Neural progenitor cell (in vitro differentiated cells): ENCODE measurements around the gene C6orf136. TPM values are rescaled to one million over a fixed set of nuclear protein-coding genes. Genes with fewer than 3 reads are reported as not detected.
"Not testable (repeated sequence)": the region's sequence is repeated elsewhere in the genome, so short reads cannot be mapped to it uniquely, and the experiment has no call there.

Source experiments
- DNase-seq: peaks from one replicate; pipeline ENCODE4 v3.0.0-alpha.2; 2016; ENCODE audit warnings: low spot score
- H2AFZ ChIP-seq: fragments of 200-600 bp; sonication (generic); replicated peaks from 2 replicates; pipeline ENCODE4 v1.6.1; 2016; ENCODE audit warnings: antibody characterized with exemption
- H3F3A ChIP-seq: fragments of 200-600 bp; sonication (generic); 2 replicates; pipeline ENCODE4 v1.6.1; 2016; ENCODE audit warnings: antibody characterized with exemption, low read depth
- H3K27ac ChIP-seq: fragments of 200-600 bp; sonication (generic); 2 replicates; pipeline ENCODE4 v1.5.1; 2016; ENCODE audit warnings: mild to moderate bottlenecking
- H3K27me3 ChIP-seq: fragments of 200-600 bp; sonication (generic); 2 replicates; pipeline ENCODE4 v1.6.1; 2016; ENCODE audit warnings: mild to moderate bottlenecking, moderate library complexity
- H3K36me3 ChIP-seq: fragments of 200-600 bp; sonication (generic); 2 replicates; pipeline ENCODE4 v1.5.1; 2016
- H3K4me1 ChIP-seq: fragments of 200-600 bp; sonication (generic); 2 replicates; pipeline ENCODE4 v1.6.1; 2016; ENCODE audit warnings: mixed run types
- H3K4me2 ChIP-seq: fragments of 200-600 bp; sonication (generic); 2 replicates; pipeline ENCODE4 v1.6.1; 2016
- H3K4me3 ChIP-seq: fragments of 200-600 bp; sonication (generic); 2 replicates; pipeline ENCODE4 v1.5.1; 2016
- H3K79me2 ChIP-seq: fragments of 200-600 bp; sonication (generic); 2 replicates; pipeline ENCODE4 v1.6.1; 2016; ENCODE audit warnings: low read depth
- H3K9ac ChIP-seq: fragments of 200-600 bp; sonication (generic); 2 replicates; pipeline ENCODE4 v1.6.1; 2016
- H3K9me3 ChIP-seq: fragments of 200-600 bp; sonication (generic); 2 replicates; pipeline ENCODE4 v1.5.1; 2016; ENCODE audit warnings: low read depth
- H4K20me1 ChIP-seq: fragments of 200-600 bp; sonication (generic); 2 replicates; pipeline ENCODE4 v1.6.1; 2016; ENCODE audit warnings: low read depth
- H3K27ac Mint-ChIP-seq: 3 replicates; pipeline ENCODE4 v1.8.0; 2021; ENCODE audit warnings: mixed read lengths
- H3K27me3 Mint-ChIP-seq: 2 replicates; pipeline ENCODE4 v1.8.0; 2022; ENCODE audit warnings: low read depth, mild to moderate bottlenecking, inconsistent platforms, moderate library complexity, mixed read lengths; ENCODE audit not compliant: insufficient read depth
- H3K36me3 Mint-ChIP-seq: 3 replicates; pipeline ENCODE4 v1.8.0; 2021; ENCODE audit warnings: mixed read lengths
- H3K4me1 Mint-ChIP-seq: 3 replicates; pipeline ENCODE4 v1.8.0; 2021; ENCODE audit warnings: mixed read lengths
- H3K4me3 Mint-ChIP-seq: 3 replicates; pipeline ENCODE4 v1.8.0; 2021; ENCODE audit warnings: mild to moderate bottlenecking, moderate library complexity, mixed read lengths
- H3K9me3 Mint-ChIP-seq: 3 replicates; pipeline ENCODE4 v1.8.0; 2020; ENCODE audit warnings: mixed read lengths
- CTCF ChIP-seq: fragments of 200-600 bp; sonication (generic); IDR thresholded peaks from 2 replicates; pipeline ENCODE4 v1.5.1; 2017; ENCODE audit warnings: antibody characterized with exemption, mild to moderate bottlenecking
- EZH2 ChIP-seq: fragments of 200-600 bp; sonication (generic); IDR thresholded peaks from 2 replicates; pipeline ENCODE4 v1.6.1; 2017; ENCODE audit warnings: antibody characterized with exemption, mild to moderate bottlenecking, moderate library complexity
- EZH2phosphoT487 ChIP-seq: fragments of 200-600 bp; sonication (generic); IDR thresholded peaks from 2 replicates; pipeline ENCODE4 v1.6.1; 2017; ENCODE audit warnings: antibody characterized with exemption
- total RNA-seq: library from RNA; depleted of rRNA; stranded (reverse); fragments of >200 nt; gene quantifications from 2 replicates; pipeline ENCODE4 v1.2.3, GENCODE V29; 2015; ENCODE audit warnings: low replicate concordance

The C6orf136 gene
- total RNA-seq, 1 donor from 2014 or later: 3.7 TPM

- H4K20me1 ChIP-seq: no peaks in the 10 kb centered on the region
- H2AFZ ChIP-seq: no peak overlapping the region
- no peaks in the 10 kb centered on the region for H3F3A ChIP-seq
- Mint-ChIP-seq H3K9me3 (no peaks in the 10 kb centered on the region), H3K27ac (no peak overlapping the region), H3K36me3 (peaks cover 35% of the 10 kb centered on the region), H3K4me3 (no peak overlapping the region), H3K4me1 (no peaks in the 10 kb centered on the region), H3K27me3 (no peaks in the 10 kb centered on the region)
- no peak overlapping the region for H3K27ac ChIP-seq
- H3K9ac ChIP-seq: no peak overlapping the region
- H3K4me2 ChIP-seq: no peak overlapping the region
- H3K27me3 ChIP-seq: no peaks in the 10 kb centered on the region
- no peaks in the 10 kb centered on the region for H3K9me3 ChIP-seq
- DNase-seq: no peak
- TF ChIP-seq EZH2: no peak
- no peak for TF ChIP-seq EZH2phosphoT487
- no peak for TF ChIP-seq CTCF
- H3K4me3 ChIP-seq: no peak overlapping the region
- H3K4me1 ChIP-seq: no peaks in the 10 kb centered on the region
- no peaks in the 10 kb centered on the region for H3K79me2 ChIP-seq
- no peaks in the 10 kb centered on the region for H3K36me3 ChIP-seq
These were observed 8.8 kb downstream of the C6orf136 start for GRCh38 chr6:30655743-30656094.

- Mint-ChIP-seq H3K9me3 (no peaks in the 10 kb centered on the region), H3K27ac (no peak overlapping the region), H3K27me3 (peaks cover 3% of the 10 kb centered on the region), H3K36me3 (peaks cover 30% of the 10 kb centered on the region), H3K4me3 (no peak overlapping the region), H3K4me1 (no peaks in the 10 kb centered on the region)
- no peak for TF ChIP-seq EZH2phosphoT487
- TF ChIP-seq EZH2: no peak
- TF ChIP-seq CTCF: no peak
- Histone ChIP-seq H3K4me3 (no peak overlapping the region), H4K20me1 (no peaks in the 10 kb centered on the region), H3K4me1 (no peaks in the 10 kb centered on the region), H2AFZ (no peak overlapping the region), H3K79me2 (no peaks in the 10 kb centered on the region), H3K27me3 (no peaks in the 10 kb centered on the region), H3K36me3 (no peaks in the 10 kb centered on the region), H3K27ac (no peak overlapping the region), H3K9me3 (no peaks in the 10 kb centered on the region), H3K4me2 (no peak overlapping the region), H3K9ac (no peak overlapping the region), H3F3A (no peaks in the 10 kb centered on the region)
- DNase-seq: no peak
These were observed 9.6 kb downstream of the C6orf136 start for GRCh38 chr6:30656513-30656912.

- H3K9ac ChIP-seq: no peak overlapping the region
- no peaks in the 10 kb centered on the region for H3K4me1 ChIP-seq
- no peaks in the 10 kb centered on the region for H3K27me3 ChIP-seq
- Mint-ChIP-seq H3K27ac (no peak overlapping the region), H3K4me3 (no peak overlapping the region), H3K4me1 (no peaks in the 10 kb centered on the region), H3K9me3 (no peaks in the 10 kb centered on the region), H3K36me3 (peaks cover 32% of the 10 kb centered on the region), H3K27me3 (peaks cover 6% of the 10 kb centered on the region)
- no peak overlapping the region for H3K4me3 ChIP-seq
- no peaks in the 10 kb centered on the region for H3K9me3 ChIP-seq
- H4K20me1 ChIP-seq: no peaks in the 10 kb centered on the region
- H3K27ac ChIP-seq: no peak overlapping the region
- no peak overlapping the region for H2AFZ ChIP-seq
- H3K4me2 ChIP-seq: no peak overlapping the region
- DNase-seq: no peak
- H3K36me3 ChIP-seq: no peaks in the 10 kb centered on the region
- H3K79me2 ChIP-seq: no peaks in the 10 kb centered on the region
- no peak for TF ChIP-seq EZH2
- no peak for TF ChIP-seq CTCF
- TF ChIP-seq EZH2phosphoT487: no peak
- H3F3A ChIP-seq: no peaks in the 10 kb centered on the region
These were observed 10.5 kb downstream of the C6orf136 start for GRCh38 chr6:30657454-30657853.

- H3K4me1 Mint-ChIP-seq, H3K4me3 Mint-ChIP-seq, H3K9ac ChIP-seq, H3K9me3 ChIP-seq, DNase-seq, H3K4me2 ChIP-seq, H3K9me3 Mint-ChIP-seq, H3K79me2 ChIP-seq, H3F3A ChIP-seq, H4K20me1 ChIP-seq, H3K27me3 ChIP-seq, H3K27me3 Mint-ChIP-seq, H3K4me3 ChIP-seq, H3K4me1 ChIP-seq, H2AFZ ChIP-seq, H3K36me3 ChIP-seq, H3K27ac ChIP-seq, H3K27ac Mint-ChIP-seq: not testable (repeated sequence)
- peaks cover 32% of the 10 kb centered on the region for H3K36me3 Mint-ChIP-seq
These were observed 11.0 kb downstream of the C6orf136 start for GRCh38 chr6:30657922-30658321.
